Heart left ventricle (tissue), 13 donors: ENCODE data around the gene GPRIN3.
"Not testable (repeated sequence)": the region's sequence is repeated elsewhere in the genome, so short reads cannot be mapped to it uniquely, and the experiment has no call there.

Experiments
- POLR2A ChIP-seq, 2 donors: fragments of 450-650 bp; IDR thresholded peaks; one replicate each; pipeline ENCODE4 v1.6.1; 2017; ENCODE audit warnings: antibody characterized with exemption in 2 of 2, mild to moderate bottlenecking in 2 of 2, moderate library complexity in 2 of 2
- TF ChIP-seq, protein P1 (sequence below), 12 donors: fragments of 200-600 bp; sonication (generic) in 4 of 12; IDR thresholded peaks; one replicate each; pipeline versions ENCODE4 v1.5.0 to v1.8.0; 2018 to 2022; ENCODE audit warnings: antibody characterized with exemption in 12 of 12, mild to moderate bottlenecking in 5 of 12
- donor health status: ischemic (EF 13 %, LVEDD 7.1; RV severe dilation, severe dysfunction).
- donor health status: DM: no; HTN: yes; CAD: no.
- donor health status: DM: no; HTN: no; CAD: no.
- donor health status: ischemic (EF 25% LVEDD 6.9; RV normal size, moderate dysfunction).
- donor health status: ischemic (EF 25% LVEDD 5.7; RV mildly dilated, moderate dysfunction).
- donor health status: ischemic (EF 35%, LVEDD 5.7; RV mildly dilated, moderate dysfunction).
- donor health status: nonischemic (EF 11% LVEDD 7.7; RV severe dilation, severe dysfunction).
- donor health status: DM: yes; HTN: yes; CAD: no.
- donor health status: PGD.
- donor health status: ischemic (EF 29% LVEDD 5.4; RV normal size, mild dysfunction).
- donor health status: nonischemic (EF 23%, LVEDD 6.1; RV moderate dilation, normal function).

DNA sequence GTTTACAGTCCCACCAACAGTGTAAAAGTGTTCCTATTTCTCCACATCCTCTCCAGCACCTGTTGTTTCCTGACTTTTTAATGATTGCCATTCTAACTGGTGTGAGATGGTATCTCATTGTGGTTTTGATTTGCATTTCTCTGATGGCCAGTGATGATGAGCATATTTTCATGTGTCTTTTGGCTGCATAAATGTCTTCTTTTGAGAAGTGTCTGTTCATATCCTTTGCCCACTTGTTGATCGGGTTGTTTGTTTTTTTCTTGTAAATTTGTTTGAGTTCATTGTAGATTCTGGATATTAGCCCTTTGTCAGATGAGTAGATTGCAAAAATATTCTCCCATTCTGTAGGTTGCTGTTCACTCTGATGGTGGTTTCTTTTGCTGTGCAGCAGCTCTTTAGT, 108.2 kb downstream of the GPRIN3 start:
- TF ChIP-seq, protein P1, sequence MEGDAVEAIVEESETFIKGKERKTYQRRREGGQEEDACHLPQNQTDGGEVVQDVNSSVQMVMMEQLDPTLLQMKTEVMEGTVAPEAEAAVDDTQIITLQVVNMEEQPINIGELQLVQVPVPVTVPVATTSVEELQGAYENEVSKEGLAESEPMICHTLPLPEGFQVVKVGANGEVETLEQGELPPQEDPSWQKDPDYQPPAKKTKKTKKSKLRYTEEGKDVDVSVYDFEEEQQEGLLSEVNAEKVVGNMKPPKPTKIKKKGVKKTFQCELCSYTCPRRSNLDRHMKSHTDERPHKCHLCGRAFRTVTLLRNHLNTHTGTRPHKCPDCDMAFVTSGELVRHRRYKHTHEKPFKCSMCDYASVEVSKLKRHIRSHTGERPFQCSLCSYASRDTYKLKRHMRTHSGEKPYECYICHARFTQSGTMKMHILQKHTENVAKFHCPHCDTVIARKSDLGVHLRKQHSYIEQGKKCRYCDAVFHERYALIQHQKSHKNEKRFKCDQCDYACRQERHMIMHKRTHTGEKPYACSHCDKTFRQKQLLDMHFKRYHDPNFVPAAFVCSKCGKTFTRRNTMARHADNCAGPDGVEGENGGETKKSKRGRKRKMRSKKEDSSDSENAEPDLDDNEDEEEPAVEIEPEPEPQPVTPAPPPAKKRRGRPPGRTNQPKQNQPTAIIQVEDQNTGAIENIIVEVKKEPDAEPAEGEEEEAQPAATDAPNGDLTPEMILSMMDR (IDR thresholded peaks at IDR 0.05) = not testable (repeated sequence)
- not testable (repeated sequence) for TF ChIP-seq POLR2A (IDR thresholded peaks at IDR 0.05)
